ENCODE measurements around the gene NCOA5. TPM values are rescaled to one million over a fixed set of nuclear protein-coding genes. Genes with fewer than 3 reads are reported as not detected.
A peak's percentile ranks its signal among the peaks of the same experiment; 100 is the strongest.

The NCOA5 gene
- total RNA-seq, 1 experiment from 2014 or later: 16.5 TPM

DNA sequence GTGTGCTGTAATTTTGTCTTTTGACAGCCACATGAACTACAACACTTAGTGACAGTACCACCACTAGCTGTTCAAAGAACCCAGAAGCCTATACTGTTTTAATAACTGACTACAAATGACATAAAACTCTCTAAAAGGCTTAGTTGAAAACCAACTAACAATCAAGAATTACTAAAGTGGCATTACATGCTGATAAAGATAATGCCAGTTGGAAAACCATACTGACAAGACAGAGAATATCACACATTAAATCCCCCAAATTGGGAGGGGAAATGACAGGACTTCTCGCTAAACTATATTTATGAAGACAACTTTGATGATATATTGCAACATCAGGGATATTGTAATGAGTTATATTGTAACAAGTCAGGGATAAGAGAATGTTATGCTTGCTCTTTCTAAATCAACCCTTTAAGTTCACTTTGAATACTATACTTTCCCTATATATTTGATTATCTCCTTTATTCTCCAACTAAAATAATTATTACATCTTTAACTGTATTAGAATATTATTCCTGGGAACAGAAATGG is 6.2 kb downstream of the NCOA5 start:
- H3K36me3 Mint-ChIP-seq: peaks cover 7% of the 10 kb centered on the region; the same call in 1 of the 2 replicates
- POLR2A ChIA-PET: no interaction called here
- peak overlapping the region; percentile 61; the same call in 1 of the 2 replicates for H3K27ac Mint-ChIP-seq
- TF ChIP-seq, protein P1, sequence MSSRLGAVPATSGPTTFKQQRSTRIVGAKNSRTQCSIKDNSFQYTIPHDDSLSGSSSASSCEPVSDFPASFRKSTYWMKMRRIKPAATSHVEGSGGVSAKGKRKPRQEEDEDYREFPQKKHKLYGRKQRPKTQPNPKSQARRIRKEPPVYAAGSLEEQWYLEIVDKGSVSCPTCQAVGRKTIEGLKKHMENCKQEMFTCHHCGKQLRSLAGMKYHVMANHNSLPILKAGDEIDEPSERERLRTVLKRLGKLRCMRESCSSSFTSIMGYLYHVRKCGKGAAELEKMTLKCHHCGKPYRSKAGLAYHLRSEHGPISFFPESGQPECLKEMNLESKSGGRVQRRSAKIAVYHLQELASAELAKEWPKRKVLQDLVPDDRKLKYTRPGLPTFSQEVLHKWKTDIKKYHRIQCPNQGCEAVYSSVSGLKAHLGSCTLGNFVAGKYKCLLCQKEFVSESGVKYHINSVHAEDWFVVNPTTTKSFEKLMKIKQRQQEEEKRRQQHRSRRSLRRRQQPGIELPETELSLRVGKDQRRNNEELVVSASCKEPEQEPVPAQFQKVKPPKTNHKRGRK (CRISPR knock-in tag; IDR thresholded peaks at IDR 0.05; ENCODE audit: borderline replicate concordance): no peak
- TF ChIP-seq ZNF232 (CRISPR knock-in tag; IDR thresholded peaks at IDR 0.05) (no peak), EMX1 (CRISPR knock-in tag; IDR thresholded peaks at IDR 0.05) (no peak), ZNF219 (CRISPR knock-in tag; IDR thresholded peaks at IDR 0.05; ENCODE audit: borderline replicate concordance) (no peak), TCF7 (CRISPR knock-in tag; IDR thresholded peaks at IDR 0.05; ENCODE audit: low read depth) (no peak), ESRRA (CRISPR knock-in tag; IDR thresholded peaks at IDR 0.05; ENCODE audit: borderline replicate concordance) (no peak), NR1H2 (CRISPR knock-in tag; IDR thresholded peaks at IDR 0.05) (no peak), SMAD4 (CRISPR knock-in tag; IDR thresholded peaks at IDR 0.05) (no peak), GTF2I (CRISPR knock-in tag; conservative IDR thresholded peaks at IDR 0.05) (no peak)
- TF ChIP-seq, protein P2, sequence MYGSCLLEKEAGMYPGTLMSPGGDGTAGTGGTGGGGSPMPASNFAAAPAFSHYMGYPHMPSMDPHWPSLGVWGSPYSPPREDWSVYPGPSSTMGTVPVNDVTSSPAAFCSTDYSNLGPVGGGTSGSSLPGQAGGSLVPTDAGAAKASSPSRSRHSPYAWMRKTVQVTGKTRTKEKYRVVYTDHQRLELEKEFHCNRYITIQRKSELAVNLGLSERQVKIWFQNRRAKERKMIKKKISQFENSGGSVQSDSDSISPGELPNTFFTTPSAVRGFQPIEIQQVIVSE (CRISPR knock-in tag; IDR thresholded peaks at IDR 0.05; ENCODE audit: borderline replicate concordance): no peak
- TF ChIP-seq, protein P3, sequence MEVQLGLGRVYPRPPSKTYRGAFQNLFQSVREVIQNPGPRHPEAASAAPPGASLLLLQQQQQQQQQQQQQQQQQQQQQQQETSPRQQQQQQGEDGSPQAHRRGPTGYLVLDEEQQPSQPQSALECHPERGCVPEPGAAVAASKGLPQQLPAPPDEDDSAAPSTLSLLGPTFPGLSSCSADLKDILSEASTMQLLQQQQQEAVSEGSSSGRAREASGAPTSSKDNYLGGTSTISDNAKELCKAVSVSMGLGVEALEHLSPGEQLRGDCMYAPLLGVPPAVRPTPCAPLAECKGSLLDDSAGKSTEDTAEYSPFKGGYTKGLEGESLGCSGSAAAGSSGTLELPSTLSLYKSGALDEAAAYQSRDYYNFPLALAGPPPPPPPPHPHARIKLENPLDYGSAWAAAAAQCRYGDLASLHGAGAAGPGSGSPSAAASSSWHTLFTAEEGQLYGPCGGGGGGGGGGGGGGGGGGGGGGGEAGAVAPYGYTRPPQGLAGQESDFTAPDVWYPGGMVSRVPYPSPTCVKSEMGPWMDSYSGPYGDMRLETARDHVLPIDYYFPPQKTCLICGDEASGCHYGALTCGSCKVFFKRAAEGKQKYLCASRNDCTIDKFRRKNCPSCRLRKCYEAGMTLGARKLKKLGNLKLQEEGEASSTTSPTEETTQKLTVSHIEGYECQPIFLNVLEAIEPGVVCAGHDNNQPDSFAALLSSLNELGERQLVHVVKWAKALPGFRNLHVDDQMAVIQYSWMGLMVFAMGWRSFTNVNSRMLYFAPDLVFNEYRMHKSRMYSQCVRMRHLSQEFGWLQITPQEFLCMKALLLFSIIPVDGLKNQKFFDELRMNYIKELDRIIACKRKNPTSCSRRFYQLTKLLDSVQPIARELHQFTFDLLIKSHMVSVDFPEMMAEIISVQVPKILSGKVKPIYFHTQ (CRISPR knock-in tag; IDR thresholded peaks at IDR 0.05): no peak
- TF ChIP-seq, protein P4, sequence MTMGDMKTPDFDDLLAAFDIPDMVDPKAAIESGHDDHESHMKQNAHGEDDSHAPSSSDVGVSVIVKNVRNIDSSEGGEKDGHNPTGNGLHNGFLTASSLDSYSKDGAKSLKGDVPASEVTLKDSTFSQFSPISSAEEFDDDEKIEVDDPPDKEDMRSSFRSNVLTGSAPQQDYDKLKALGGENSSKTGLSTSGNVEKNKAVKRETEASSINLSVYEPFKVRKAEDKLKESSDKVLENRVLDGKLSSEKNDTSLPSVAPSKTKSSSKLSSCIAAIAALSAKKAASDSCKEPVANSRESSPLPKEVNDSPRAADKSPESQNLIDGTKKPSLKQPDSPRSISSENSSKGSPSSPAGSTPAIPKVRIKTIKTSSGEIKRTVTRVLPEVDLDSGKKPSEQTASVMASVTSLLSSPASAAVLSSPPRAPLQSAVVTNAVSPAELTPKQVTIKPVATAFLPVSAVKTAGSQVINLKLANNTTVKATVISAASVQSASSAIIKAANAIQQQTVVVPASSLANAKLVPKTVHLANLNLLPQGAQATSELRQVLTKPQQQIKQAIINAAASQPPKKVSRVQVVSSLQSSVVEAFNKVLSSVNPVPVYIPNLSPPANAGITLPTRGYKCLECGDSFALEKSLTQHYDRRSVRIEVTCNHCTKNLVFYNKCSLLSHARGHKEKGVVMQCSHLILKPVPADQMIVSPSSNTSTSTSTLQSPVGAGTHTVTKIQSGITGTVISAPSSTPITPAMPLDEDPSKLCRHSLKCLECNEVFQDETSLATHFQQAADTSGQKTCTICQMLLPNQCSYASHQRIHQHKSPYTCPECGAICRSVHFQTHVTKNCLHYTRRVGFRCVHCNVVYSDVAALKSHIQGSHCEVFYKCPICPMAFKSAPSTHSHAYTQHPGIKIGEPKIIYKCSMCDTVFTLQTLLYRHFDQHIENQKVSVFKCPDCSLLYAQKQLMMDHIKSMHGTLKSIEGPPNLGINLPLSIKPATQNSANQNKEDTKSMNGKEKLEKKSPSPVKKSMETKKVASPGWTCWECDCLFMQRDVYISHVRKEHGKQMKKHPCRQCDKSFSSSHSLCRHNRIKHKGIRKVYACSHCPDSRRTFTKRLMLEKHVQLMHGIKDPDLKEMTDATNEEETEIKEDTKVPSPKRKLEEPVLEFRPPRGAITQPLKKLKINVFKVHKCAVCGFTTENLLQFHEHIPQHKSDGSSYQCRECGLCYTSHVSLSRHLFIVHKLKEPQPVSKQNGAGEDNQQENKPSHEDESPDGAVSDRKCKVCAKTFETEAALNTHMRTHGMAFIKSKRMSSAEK (CRISPR knock-in tag; IDR thresholded peaks at IDR 0.05; ENCODE audit: borderline replicate concordance): no peak
- no peaks in the 10 kb centered on the region for H3K9me3 Mint-ChIP-seq
- H3K27me3 Mint-ChIP-seq (ENCODE audit: low read depth): no peaks in the 10 kb centered on the region
- no peak overlapping the region for H3K4me3 Mint-ChIP-seq
- DNase-seq (ENCODE audit: low spot score) (no peak), ATAC-seq (no peak)
- H3K4me1 Mint-ChIP-seq: peaks cover 51% of the 10 kb centered on the region
- CTCF ChIA-PET: interaction anchor here (1.3 to 1.7 kb wide), 3 partner anchors 61 to 72 kb away, joined by 3 to 8 read pairs (median 7); no protein-coding TSS in a partner anchor

DNA sequence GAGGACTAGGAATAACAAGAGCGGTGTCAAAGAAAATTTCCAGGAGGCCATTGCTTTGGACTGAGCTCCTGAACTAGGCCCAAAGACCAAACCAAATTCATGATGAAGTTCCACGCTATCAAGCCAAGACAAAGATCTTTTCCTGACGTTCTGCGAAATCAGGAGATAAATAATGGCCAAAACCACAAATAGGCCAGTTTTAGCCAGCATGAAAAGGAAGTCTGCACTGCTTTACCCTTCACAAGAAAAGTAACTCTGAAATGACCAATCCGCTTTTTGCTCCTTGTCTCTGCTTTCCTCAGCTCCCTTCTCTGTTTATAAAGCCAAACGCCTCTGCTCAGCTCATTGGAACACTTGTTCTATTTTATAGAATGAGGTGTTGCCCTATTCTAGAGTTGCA is 6.7 kb downstream of the NCOA5 start:
- ATAC-seq (no peak), DNase-seq (ENCODE audit: low spot score) (no peak)
- ChIA-PET CTCF (interaction anchor here (1.3 to 1.7 kb wide), 3 partner anchors 60 to 71 kb away, joined by 3 to 8 read pairs (median 7); no protein-coding TSS in a partner anchor), POLR2A (no interaction called here)
- Mint-ChIP-seq H3K27ac (peak overlapping the region; percentile 61; the same call in 1 of the 2 replicates), H3K4me3 (no peak overlapping the region), H3K4me1 (peaks cover 47% of the 10 kb centered on the region), H3K27me3 (ENCODE audit: low read depth) (no peaks in the 10 kb centered on the region), H3K9me3 (no peaks in the 10 kb centered on the region), H3K36me3 (peaks cover 9% of the 10 kb centered on the region; the same call in 1 of the 2 replicates)
- TF ChIP-seq TP53 (CRISPR knock-in tag; IDR thresholded peaks at IDR 0.05) (no peak), ZNF423 (CRISPR knock-in tag; IDR thresholded peaks at IDR 0.05) (no peak), ZBTB21 (CRISPR knock-in tag; IDR thresholded peaks at IDR 0.05; ENCODE audit: borderline replicate concordance) (no peak), FOXP1 (CRISPR knock-in tag; IDR thresholded peaks at IDR 0.05; ENCODE audit: borderline replicate concordance) (no peak), ATF1 (CRISPR knock-in tag; IDR thresholded peaks at IDR 0.05) (no peak), TEAD4 (CRISPR knock-in tag; IDR thresholded peaks at IDR 0.05) (no peak)
- TF ChIP-seq, protein P5, sequence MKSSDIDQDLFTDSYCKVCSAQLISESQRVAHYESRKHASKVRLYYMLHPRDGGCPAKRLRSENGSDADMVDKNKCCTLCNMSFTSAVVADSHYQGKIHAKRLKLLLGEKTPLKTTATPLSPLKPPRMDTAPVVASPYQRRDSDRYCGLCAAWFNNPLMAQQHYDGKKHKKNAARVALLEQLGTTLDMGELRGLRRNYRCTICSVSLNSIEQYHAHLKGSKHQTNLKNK (CRISPR knock-in tag; IDR thresholded peaks at IDR 0.05): no peak
- TF ChIP-seq, protein P6, sequence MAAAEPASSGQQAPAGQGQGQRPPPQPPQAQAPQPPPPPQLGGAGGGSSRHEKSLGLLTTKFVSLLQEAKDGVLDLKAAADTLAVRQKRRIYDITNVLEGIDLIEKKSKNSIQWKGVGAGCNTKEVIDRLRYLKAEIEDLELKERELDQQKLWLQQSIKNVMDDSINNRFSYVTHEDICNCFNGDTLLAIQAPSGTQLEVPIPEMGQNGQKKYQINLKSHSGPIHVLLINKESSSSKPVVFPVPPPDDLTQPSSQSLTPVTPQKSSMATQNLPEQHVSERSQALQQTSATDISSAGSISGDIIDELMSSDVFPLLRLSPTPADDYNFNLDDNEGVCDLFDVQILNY (CRISPR knock-in tag; IDR thresholded peaks at IDR 0.05): no peak
- TF ChIP-seq, protein P7, sequence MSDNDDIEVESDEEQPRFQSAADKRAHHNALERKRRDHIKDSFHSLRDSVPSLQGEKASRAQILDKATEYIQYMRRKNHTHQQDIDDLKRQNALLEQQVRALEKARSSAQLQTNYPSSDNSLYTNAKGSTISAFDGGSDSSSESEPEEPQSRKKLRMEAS (CRISPR knock-in tag; IDR thresholded peaks at IDR 0.05): no peak
- TF ChIP-seq, protein P8, sequence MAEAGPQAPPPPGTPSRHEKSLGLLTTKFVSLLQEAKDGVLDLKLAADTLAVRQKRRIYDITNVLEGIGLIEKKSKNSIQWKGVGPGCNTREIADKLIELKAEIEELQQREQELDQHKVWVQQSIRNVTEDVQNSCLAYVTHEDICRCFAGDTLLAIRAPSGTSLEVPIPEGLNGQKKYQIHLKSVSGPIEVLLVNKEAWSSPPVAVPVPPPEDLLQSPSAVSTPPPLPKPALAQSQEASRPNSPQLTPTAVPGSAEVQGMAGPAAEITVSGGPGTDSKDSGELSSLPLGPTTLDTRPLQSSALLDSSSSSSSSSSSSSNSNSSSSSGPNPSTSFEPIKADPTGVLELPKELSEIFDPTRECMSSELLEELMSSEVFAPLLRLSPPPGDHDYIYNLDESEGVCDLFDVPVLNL (CRISPR knock-in tag; IDR thresholded peaks at IDR 0.05; ENCODE audit: borderline replicate concordance, low read depth): no peak
